Measurements from ENCODE around the gene TMPRSS2. TPM values are rescaled to one million over a fixed set of nuclear protein-coding genes. Genes with fewer than 3 reads are reported as not detected.

The TMPRSS2 gene
- total RNA-seq, 1 donor from 2014 or later: 0.12 TPM

DNA sequence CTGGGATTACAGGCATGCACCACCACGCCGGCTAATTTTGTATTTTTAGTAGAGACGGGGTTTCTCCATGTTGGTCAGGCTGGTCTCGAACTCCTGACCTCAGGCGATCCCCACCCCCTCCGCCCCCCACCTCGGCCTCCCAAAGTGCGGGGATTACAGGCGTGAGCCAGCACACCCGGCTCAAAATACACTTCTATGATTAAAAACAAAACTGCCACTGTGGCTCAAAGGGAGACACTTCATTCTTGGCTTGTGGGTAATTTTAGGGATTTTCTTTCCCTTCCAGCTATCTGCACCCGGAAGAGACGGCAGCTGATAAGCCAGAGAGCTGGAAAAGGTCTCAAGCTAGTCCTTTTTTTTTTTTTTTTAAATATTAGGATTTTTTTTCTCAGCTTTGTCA lies 24.5 kb downstream of the TMPRSS2 start:
- TF ChIP-seq, protein P1, sequence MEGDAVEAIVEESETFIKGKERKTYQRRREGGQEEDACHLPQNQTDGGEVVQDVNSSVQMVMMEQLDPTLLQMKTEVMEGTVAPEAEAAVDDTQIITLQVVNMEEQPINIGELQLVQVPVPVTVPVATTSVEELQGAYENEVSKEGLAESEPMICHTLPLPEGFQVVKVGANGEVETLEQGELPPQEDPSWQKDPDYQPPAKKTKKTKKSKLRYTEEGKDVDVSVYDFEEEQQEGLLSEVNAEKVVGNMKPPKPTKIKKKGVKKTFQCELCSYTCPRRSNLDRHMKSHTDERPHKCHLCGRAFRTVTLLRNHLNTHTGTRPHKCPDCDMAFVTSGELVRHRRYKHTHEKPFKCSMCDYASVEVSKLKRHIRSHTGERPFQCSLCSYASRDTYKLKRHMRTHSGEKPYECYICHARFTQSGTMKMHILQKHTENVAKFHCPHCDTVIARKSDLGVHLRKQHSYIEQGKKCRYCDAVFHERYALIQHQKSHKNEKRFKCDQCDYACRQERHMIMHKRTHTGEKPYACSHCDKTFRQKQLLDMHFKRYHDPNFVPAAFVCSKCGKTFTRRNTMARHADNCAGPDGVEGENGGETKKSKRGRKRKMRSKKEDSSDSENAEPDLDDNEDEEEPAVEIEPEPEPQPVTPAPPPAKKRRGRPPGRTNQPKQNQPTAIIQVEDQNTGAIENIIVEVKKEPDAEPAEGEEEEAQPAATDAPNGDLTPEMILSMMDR (IDR thresholded peaks at IDR 0.05): no peak
- no peaks in the 10 kb centered on the region for H3K9me3 Mint-ChIP-seq (ENCODE audit: low read depth)
- H3K27ac Mint-ChIP-seq (ENCODE audit: unreplicated experiment): no peak overlapping the region

DNA sequence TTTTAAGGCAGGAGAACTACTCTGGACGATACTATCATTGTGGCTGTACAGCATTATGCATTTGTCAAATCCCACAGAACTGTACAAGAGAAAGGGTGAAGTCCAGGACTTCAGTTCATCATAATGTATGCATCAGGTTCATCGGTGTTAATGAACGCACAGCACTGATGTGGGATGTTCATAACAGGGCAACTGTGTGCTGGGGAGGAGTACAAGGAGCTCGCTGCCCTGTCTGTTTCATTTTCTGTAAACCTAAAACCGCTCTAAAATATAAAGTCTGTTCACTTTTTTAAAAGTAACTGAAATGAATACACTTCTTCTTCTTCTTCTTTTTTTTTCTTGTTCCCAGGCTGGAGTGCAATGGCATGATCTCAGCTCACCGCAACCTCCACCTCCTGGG lies 25.0 kb downstream of the TMPRSS2 start:
- TF ChIP-seq, protein P1 (IDR thresholded peaks at IDR 0.05): no peak
- peaks cover 47% of the 10 kb centered on the region for H3K4me1 Mint-ChIP-seq (ENCODE audit: low read depth)
- DNase-seq (ENCODE audit: low spot score): no peak
- no peak overlapping the region for H3K27ac Mint-ChIP-seq (ENCODE audit: unreplicated experiment)
- no peaks in the 10 kb centered on the region for H3K9me3 Mint-ChIP-seq (ENCODE audit: low read depth)
- no peak overlapping the region for H3K4me3 Mint-ChIP-seq (ENCODE audit: unreplicated experiment)
- H3K27me3 Mint-ChIP-seq (ENCODE audit: low read depth): no peaks in the 10 kb centered on the region
- H3K36me3 Mint-ChIP-seq (ENCODE audit: low read depth): no peaks in the 10 kb centered on the region

More for the DNA sequence above, 24.5 kb downstream of the TMPRSS2 start:
- H3K4me1 Mint-ChIP-seq (ENCODE audit: low read depth): peaks cover 45% of the 10 kb centered on the region
- no peak for DNase-seq (ENCODE audit: low spot score)
- no peaks in the 10 kb centered on the region for H3K36me3 Mint-ChIP-seq (ENCODE audit: low read depth)
- no peak overlapping the region for H3K4me3 Mint-ChIP-seq (ENCODE audit: unreplicated experiment)
- H3K27me3 Mint-ChIP-seq (ENCODE audit: low read depth): no peaks in the 10 kb centered on the region

DNA sequence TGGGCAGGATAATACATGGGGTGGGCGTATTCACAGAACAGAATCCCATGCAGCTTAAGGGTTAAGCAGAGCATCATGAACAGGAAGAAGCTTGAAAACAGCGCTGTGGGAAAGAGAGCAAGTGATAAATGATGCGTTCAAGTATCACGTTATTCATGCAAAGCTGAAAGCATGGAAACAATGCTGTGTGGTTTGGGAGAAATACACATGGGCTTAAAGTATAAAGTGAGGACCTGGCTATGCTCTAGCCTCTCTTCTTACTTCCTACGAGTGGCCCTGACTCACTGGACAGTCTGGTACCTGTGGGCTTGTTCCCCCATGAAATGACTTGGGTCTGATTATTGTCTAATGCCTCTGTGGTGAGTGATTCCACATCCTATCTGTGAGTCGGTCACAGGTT lies 25.7 kb downstream of the TMPRSS2 start:
- Mint-ChIP-seq H3K27ac (ENCODE audit: unreplicated experiment) (no peak overlapping the region), H3K27me3 (ENCODE audit: low read depth) (no peaks in the 10 kb centered on the region)

DNA sequence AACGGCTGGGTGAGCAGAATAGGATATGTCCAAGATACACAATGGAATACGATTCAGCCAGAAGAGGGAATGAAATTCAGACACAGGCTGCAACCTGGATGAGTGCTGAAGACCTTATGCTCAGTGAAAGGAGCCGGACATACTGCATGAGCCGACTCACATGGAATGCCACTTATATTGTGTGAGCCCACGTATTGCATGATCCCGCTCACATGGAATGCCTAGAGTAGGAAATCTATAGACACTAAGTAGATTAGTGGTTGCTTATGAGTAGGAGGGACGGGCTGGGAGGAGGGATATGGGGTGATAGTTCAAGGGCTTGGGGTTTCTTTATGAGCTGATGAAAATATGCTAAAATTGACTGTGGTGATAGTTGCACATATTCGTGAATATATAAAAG lies 26.8 kb downstream of the TMPRSS2 start:
- peaks cover 45% of the 10 kb centered on the region for H3K4me1 Mint-ChIP-seq (ENCODE audit: low read depth)
- TF ChIP-seq, protein P1 (IDR thresholded peaks at IDR 0.05): no peak
- no peak overlapping the region for H3K4me3 Mint-ChIP-seq (ENCODE audit: unreplicated experiment)
- H3K27ac Mint-ChIP-seq (ENCODE audit: unreplicated experiment): no peak overlapping the region
- no peaks in the 10 kb centered on the region for H3K9me3 Mint-ChIP-seq (ENCODE audit: low read depth)
- no peak for DNase-seq (ENCODE audit: low spot score)
- H3K36me3 Mint-ChIP-seq (ENCODE audit: low read depth): no peaks in the 10 kb centered on the region
- no peaks in the 10 kb centered on the region for H3K27me3 Mint-ChIP-seq (ENCODE audit: low read depth)

More for the DNA sequence above, 25.7 kb downstream of the TMPRSS2 start:
- no peaks in the 10 kb centered on the region for H3K9me3 Mint-ChIP-seq (ENCODE audit: low read depth)
- H3K4me1 Mint-ChIP-seq (ENCODE audit: low read depth): peaks cover 52% of the 10 kb centered on the region
- H3K36me3 Mint-ChIP-seq (ENCODE audit: low read depth): no peaks in the 10 kb centered on the region
- H3K4me3 Mint-ChIP-seq (ENCODE audit: unreplicated experiment): no peak overlapping the region
- DNase-seq (ENCODE audit: low spot score): no peak
- TF ChIP-seq, protein P1 (IDR thresholded peaks at IDR 0.05): no peak

DNA sequence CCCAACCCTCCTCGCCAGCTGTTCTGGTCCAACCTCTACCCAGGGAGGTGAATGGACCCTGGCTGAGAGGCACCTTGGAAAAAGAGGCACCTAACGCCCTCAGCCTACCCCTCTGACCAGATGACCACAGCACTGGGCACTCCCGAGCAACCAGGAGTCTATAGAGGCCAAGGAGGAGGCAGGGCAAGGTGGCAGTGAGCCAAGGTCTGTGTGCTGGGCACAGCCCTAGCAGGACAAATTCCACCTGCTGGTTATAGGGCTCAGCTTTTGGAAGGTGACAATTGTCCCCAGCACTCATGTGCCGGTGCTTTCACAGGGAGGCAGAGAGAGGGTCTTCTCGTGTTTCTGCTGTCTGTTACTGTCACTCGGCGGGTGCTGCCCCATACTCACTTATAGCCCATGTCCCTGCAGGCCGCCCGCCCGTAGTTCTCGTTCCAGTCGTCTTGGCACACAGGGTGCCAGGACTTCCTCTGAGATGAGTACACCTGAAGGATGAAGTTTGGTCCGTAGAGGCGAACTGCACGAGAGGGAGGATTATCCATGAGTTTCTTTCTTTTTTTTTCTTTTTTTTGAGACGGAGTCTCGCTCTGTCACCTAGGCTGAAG lies 27.8 kb downstream of the TMPRSS2 start:
- no peak overlapping the region for H3K27ac Mint-ChIP-seq (ENCODE audit: unreplicated experiment)
- H3K4me3 Mint-ChIP-seq (ENCODE audit: unreplicated experiment): no peak overlapping the region
- DNase-seq (ENCODE audit: low spot score): no peak
- no peaks in the 10 kb centered on the region for H3K9me3 Mint-ChIP-seq (ENCODE audit: low read depth)
- H3K27me3 Mint-ChIP-seq (ENCODE audit: low read depth): no peaks in the 10 kb centered on the region
- no peaks in the 10 kb centered on the region for H3K36me3 Mint-ChIP-seq (ENCODE audit: low read depth)
- peaks cover 38% of the 10 kb centered on the region for H3K4me1 Mint-ChIP-seq (ENCODE audit: low read depth)
- TF ChIP-seq, protein P1 (IDR thresholded peaks at IDR 0.05): no peak
